Measurements from ENCODE around the gene CYTH3.

DNA sequence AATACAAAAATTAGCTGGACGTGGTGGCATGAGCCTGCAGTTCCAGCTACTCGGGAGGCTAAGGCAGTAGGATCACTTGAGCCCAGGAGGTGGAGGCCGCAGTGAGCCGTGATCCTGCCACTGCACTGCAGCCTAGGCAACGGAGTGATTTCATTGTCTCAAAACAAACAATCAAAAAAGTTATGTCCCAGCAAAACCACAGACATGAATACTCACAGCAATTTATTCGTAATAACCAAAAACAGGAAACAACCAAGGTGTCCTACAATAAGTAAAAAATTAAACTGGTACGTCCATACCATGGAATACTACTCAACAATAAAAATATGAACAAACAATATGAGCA is 11.6 kb upstream of the CYTH3 start:
- TF ChIP-seq CTCF (conservative IDR thresholded peaks at IDR 0.05 in 1 of 2, IDR thresholded peaks at IDR 0.05 in 1 of 2; ENCODE audit: low read depth in 1 of 2, low read length in 2 of 2) (no peak), EZH2 (IDR thresholded peaks at IDR 0.05; ENCODE audit: low read length, missing control alignments) (no peak)

Measured in fibroblast of lung (primary cell).